GM19025 (cell line): ENCODE results near the gene XPR1.
"Not testable (repeated sequence)": the region's sequence is repeated elsewhere in the genome, so short reads cannot be mapped to it uniquely, and the experiment has no call there.

Experiments
- ATAC-seq: cut with Tn5 transposase; IDR thresholded peaks from one replicate; pipeline ENCODE4 v1.9.1; 2021; ENCODE audit warnings: mild to moderate bottlenecking, low read depth, moderate library complexity; ENCODE audit not compliant: unreplicated experiment

Gene XPR1

GRCh38 chr1:180710746-180711145 lies 78.9 kb downstream of the XPR1 start:
- not testable (repeated sequence) for ATAC-seq

DNA sequence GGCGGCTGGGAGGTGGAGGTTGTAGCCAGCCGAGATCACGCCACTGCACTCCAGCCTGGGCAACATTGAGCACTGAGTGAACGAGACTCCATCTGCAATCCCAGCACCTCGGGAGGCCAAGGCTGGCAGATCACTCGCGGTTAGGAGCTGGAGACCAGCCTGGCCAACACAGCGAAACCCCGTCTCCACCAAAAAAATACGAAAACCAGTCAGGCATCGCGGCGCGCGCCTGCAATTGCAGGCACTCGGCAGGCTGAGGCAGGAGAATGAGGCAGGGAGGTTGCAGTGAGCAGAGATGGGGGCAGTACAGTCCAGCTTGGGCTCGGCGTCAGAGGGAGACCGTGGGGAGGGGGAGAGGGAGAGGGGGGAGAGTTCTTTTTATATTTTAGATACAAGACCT lies 79.4 kb downstream of the XPR1 start:
- not testable (repeated sequence) for ATAC-seq

- no peak for ATAC-seq
Observed at GRCh38 chr1:180720753-180721152, 88.9 kb downstream of the XPR1 start.

- ATAC-seq = no peak
Observed at GRCh38 chr1:180722586-180722985, 90.8 kb downstream of the XPR1 start.

DNA sequence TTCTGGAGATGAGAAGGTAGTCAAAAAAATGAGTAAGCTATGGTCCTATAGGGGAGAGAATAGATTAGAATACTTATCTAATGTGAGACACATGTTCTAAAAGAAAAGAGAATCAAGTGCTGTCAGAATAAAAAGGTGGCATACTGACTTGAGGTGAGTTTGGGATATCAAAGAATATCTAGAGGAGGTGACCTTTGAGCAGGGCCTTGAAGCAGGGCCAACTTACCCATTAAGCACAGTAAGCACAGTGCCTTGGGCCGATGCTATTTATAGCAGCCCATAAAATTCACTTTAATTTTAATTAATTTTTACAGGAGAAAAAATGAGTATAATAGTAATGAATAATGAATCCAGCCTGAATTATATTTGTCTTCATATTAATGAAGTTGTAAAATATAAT lies 92.2 kb downstream of the XPR1 start:
- no peak for ATAC-seq

- ATAC-seq = not testable (repeated sequence)
Observed at GRCh38 chr1:180726024-180726423, 94.2 kb downstream of the XPR1 start.

GRCh38 chr1:180727751-180728150 lies 95.9 kb downstream of the XPR1 start:
- not testable (repeated sequence) for ATAC-seq

GRCh38 chr1:180728472-180729106 lies 96.8 kb downstream of the XPR1 start:
- ATAC-seq = no peak

GRCh38 chr1:180731131-180731530 lies 99.3 kb downstream of the XPR1 start:
- ATAC-seq = no peak

DNA sequence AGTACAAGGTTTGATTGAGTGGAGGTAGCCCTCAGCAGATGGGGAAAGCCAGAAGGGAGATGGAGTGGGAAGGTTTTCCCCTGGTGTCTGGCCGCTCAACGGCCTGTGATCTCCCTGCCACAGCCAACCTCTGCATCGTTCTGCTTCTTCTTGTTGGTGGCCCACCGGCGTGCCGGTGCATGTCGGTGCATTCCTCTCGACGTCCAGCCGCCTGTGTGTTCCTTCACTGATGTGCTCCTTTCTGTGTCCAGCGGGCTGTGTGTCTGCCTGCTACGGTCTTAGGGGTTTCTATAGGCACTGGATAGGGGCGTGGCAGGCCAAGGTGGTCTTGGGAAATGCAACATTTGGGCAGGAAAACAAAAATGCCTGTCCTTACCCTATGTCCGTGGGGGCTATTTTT lies 101.0 kb downstream of the XPR1 start:
- ATAC-seq = no peak

- ATAC-seq = no peak
Observed at GRCh38 chr1:180734366-180734765, 102.5 kb downstream of the XPR1 start.

GRCh38 chr1:180742663-180743062 lies 110.8 kb downstream of the XPR1 start:
- ATAC-seq = no peak

GRCh38 chr1:180743868-180744267 lies 112.0 kb downstream of the XPR1 start:
- ATAC-seq = no peak

DNA sequence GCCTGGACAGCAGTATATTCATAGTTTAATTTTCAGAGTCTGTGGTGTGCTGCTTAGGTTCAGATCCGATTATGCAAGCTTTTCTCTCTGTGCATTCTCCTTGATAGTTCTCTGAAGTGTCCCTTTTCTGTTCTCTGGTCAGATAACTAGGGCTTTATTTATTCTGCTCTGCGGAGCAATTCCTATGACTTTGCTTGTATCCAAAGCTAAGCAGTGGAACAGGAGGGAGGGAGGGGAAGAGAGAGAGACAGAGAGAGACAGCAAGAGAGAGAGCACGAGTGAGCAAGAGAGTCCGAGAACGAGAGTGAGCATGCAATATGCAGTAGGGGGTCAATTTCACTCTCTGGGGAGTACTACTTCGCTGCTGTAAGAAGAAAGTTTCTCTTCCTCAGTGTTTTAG lies 113.3 kb downstream of the XPR1 start:
- ATAC-seq = no peak

DNA sequence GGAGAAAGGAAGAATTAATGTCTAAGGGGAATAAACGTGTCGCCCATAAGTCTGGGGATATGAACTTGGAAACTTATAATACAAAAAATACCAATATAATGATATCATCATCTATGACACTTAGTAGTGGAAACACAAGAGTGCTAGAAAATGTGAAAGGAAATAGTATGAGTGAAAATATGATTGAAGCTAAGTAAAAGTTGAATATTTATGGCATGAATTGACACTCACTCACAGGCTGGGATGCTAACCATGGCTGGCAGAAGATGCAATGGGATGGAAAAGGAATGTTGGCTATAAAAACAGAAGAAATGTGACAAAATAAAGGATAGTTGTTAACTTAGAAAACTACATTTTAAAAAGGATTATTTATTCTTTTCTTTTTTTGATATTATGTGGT lies 120.1 kb downstream of the XPR1 start:
- ATAC-seq = no peak

- no peak for ATAC-seq
Observed at GRCh38 chr1:180754453-180754852, 122.6 kb downstream of the XPR1 start.

DNA sequence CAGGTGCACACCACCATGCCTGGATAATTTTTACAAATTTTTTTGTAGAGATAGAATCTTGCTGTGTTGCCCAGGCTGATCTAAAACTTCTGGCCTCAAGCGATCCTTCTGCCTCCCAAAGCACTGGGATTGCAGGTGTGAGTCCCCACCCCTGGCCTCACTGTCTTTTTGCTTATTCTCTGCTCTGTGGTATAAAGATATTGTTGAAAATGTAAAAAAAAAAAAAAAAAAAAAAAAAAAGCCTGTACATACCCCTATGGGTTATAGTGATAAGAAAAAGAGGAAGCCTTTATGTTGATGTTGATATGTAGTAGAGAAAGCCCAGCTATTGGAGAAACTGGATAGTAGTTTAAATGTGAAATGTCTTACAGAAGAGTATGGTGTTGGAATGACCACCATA lies 125.8 kb downstream of the XPR1 start:
- ATAC-seq = no peak

GRCh38 chr1:180762796-180763195 lies 131.0 kb downstream of the XPR1 start:
- ATAC-seq = no peak

DNA sequence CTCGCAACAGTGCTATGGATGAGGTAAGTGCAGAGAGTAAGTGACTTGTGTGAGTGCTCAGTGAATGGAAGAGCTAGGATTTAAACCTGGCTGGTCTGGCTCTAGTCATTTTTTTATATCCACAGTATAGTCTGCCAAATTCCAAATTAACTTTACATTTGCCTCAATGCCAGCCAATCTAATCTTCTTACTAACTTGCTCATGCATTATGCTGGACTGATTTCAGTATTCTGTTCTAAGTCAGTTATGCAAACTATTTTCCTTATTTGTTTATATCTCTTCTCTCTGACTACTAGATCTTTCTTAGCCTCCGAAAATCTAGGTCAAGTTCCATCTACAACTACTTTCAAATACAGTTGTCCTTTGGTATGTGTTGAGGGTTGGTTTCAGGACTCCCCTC lies 133.3 kb downstream of the XPR1 start:
- no peak for ATAC-seq

- ATAC-seq = no peak
Observed at GRCh38 chr1:180769889-180770288, 138.1 kb downstream of the XPR1 start.

DNA sequence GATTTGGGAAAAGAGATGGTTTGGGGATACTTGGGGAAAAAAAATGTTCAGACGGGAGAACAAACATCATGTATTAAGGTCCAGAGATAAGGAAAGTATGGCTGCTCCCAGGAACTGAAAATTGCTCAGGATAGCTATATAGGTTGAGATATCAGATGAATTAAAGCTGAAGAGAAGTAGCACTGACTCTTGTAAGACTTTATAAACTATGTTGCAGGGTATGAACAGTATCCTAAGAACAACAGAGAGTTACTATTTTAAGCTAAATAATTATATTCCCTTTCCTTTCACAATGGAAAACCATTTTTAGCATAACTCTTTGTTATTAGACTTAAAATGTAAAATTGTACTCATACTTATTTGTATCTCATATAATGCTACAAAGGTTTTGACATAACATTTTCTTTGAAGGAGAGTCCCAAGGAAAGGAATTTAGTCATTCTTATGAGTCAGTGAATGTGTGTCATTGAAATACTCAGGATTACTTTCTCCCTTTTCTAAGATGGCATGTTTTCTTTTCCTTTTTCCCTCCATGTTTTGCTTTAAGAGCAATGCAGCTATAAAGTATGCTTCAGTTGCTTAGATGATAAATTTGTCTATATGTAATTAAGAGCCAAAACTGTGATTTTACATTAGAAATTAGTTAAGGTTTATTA lies 141.5 kb downstream of the XPR1 start:
- no peak for ATAC-seq

- ATAC-seq = no peak
Observed at GRCh38 chr1:180775801-180776200, 144.0 kb downstream of the XPR1 start.
